Measurements from ENCODE around the gene C1QTNF1. TPM values are rescaled to one million over a fixed set of nuclear protein-coding genes. Genes with fewer than 3 reads are reported as not detected.
"Not testable (repeated sequence)": the region's sequence is repeated elsewhere in the genome, so short reads cannot be mapped to it uniquely, and the experiment has no call there.

The C1QTNF1 gene
- total RNA-seq, 1 donor from 2014 or later: 41.7 TPM

DNA sequence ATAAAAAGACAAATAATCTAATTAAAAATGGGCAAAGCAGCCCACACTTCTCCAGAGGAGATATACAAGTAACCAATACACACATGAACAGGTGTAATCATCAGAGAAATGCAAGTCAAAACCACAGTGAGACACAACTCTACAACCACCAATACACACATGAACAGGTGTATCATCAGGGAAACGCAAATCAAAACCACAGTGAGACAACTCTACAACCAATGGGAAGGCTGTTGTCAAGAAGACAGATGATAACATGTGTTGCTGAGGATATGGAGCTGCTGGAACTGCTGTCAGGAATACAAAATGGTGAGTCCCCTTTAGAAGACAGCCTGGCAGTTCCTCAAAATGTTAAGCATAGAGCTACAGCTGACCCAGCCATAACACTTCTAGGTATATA is 28.2 kb downstream of the C1QTNF1 start:
- DNase-seq (ENCODE audit: low spot score): no peak

DNA sequence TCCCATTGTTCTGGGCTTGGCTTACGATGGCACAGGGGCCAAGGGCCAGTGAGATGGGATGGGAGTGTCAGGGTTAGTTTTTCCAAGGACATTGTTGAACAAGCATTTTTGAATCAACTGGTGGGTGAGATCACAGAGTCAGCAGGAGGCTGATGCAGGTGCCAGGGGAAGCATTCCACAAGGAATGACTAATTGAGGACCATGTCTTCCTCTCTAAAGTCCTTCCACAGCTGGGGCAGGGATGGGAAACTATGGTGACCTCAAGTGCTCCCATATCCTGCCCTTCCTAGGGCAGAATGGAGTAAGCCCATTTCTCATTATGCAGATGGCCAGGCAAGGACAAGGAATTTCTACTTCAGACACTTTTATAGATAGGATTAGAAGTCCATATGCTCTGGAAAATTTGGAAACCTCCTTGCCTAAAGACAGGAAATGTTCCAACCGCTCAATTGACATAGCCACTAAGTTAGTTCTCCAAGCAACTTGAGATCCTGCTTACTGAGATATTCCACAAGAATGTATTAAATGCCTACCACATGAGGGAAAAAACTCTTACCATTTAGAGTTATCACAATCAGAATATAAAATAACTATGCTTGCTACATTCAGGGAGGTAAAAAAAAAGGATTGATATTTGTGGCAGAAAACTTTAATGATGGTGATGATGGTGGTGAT is 29.4 kb downstream of the C1QTNF1 start:
- DNase-seq (ENCODE audit: low spot score): no peak

DNA sequence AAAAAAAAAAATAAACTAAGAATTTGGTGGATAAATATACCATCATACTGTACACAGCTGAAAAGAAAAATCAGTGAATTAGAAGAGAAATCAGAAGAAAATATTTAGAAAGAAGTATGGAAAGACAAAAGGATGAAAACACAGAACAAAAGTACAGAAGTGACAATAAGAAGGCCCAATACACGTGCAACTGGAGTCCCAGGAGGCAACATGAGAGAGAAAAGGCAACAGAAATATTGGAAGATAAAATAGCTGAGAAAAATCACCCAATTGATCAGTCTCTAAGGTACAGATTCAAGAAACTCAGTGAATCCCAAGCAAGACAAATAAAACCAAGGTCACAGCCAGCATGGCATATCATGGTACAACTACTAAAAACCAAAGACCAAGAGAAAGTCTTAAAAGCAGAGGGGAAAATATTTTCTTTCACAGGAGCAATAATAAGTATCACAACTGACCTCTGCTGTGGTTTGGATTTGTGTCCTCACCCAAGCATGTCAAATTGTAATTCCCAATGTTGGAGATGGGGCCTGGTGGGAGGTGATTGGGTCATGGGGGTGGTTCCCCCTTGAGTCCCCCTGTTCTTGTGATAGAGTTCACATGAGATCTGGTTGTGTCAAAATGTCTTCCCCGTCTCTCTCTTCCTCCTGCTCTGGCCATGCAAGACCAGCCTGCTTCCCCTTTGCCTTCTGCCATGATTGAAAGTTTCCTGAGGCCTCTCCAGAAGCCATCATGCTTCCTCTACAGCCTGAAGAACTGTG is 30.4 kb downstream of the C1QTNF1 start:
- no peak for DNase-seq (ENCODE audit: low spot score)

DNA sequence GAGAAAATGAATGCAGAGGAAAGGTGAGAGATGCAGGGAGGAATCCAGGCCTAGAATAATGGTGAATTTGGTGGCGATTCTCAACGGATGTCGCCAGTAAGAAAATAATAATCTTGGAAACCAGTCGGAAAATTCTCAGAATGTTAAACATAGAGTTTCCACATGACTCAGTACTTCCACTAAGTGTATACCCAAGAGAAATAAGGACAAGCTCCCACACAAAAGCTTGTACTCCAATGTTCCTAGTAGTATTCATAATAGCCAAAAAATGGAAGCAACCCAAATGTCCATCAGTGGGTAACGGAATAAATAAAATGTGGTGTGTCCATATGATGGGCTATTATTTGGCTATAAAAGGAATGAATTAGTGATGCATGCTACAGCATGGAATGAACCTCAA is 31.2 kb downstream of the C1QTNF1 start:
- no peak for DNase-seq (ENCODE audit: low spot score)

DNA sequence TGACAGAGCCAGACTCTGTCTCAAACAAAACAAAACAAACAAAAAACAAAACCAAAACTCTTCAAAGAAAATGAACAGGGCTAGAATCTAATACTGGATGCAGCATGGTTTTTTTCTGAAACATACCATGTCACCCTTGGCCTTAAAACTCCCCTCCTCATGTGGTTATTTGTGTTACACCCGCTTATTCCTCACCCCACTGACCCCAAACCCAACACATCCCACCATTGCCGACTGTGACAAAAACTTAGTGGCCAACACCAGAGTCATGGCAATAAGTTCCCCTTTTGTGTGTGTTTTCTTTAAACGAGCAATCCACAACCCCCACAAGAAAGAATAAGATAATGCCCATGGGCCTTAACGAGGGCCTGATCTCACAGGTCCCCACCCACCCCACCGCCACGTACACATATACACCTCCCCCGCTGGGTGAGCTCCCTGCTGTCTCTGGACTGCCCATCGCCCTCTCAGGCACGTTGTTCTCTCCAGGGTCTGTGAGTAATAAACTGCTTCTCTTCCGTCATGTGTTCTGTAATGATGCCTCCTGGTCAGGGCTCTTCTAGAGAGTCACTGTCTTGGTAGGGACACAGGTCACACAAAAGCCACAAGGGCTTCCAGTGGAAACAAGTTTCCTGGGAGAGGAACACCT is 33.9 kb downstream of the C1QTNF1 start:
- no peak for DNase-seq (ENCODE audit: low spot score)

DNA sequence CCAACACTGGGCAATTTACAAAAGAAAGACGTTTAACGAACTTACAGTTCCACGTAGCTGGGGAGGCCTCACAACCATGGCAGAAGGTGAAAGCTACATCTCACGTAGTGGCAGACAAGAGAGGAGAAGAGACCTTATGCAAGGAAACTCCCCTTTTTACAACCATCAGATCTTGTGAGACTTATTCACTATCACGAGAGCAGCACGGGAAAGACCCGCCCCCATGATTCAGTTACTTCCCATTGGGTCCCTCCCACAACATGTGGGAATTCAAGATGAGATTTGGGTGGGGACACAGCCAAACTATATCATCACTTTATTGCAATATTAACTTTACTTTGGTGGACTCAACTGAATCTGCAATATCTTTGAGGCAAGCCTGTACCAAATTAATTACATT is 38.7 kb downstream of the C1QTNF1 start:
- no peak for DNase-seq (ENCODE audit: low spot score)

DNA sequence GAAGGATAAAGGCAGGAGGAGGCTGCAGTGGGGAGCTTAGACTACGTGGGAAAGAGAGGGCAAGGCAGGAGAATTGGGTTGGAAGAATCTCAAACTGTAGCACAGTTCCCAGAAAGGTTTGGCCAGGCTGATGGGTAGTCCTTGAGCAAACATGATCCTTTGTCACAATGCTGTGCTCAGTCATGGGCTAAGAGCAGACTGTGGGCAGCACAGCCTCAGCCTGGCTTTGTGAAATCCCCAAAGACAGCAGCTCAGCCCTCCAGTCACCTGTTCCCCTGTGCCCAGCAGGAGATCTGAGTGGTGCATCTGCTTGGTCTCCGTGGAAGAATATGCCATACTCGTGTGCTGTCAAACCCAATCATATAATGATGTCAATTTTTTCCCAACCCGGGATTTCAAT is 40.1 kb downstream of the C1QTNF1 start:
- no peak for DNase-seq (ENCODE audit: low spot score)

DNA sequence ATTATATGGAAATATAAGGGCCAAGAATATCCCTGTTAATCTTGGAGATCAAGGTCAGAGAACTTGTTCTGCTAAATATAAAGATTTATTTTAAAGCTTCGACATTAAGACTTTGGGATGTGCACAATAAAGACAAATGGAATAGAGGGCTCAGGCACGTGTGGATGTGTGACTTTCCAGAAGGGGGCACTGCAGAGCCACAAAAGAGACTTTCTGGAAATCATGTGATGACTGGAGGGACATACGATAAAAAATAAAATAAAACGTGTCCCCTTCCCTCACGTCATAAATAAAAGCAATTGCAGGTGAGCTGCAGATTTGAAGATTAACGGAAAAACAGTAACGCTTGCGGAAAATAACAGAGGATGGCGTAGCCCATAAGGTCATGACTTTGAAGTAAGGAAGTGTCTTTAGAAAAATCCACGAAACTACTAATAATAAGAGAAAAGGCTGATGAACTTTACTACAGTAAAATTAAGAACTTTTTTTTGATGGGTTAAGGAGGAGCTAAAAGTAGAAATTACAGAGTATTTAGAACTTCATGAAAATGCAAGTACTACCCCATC is 41.2 kb downstream of the C1QTNF1 start:
- DNase-seq (ENCODE audit: low spot score): no peak

DNA sequence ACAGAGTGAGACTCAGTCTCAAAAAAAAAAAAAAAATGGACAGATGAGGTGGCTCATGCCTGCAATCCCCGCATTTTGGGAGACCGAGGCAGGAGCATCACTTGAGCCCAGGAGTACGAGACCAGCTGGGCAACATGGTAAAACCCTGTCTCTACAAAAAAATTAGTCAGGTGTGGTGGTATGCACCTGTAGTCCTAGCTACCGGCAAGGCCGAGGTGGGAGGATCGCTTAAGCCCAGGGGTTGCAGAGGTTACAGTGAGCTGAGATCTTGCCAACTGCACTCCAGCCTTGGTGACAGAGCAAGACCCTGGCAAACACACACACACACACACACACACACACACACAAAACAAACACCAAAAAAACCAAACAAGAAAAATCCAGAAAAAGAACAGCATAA is 43.0 kb downstream of the C1QTNF1 start:
- no peak for DNase-seq (ENCODE audit: low spot score)

DNA sequence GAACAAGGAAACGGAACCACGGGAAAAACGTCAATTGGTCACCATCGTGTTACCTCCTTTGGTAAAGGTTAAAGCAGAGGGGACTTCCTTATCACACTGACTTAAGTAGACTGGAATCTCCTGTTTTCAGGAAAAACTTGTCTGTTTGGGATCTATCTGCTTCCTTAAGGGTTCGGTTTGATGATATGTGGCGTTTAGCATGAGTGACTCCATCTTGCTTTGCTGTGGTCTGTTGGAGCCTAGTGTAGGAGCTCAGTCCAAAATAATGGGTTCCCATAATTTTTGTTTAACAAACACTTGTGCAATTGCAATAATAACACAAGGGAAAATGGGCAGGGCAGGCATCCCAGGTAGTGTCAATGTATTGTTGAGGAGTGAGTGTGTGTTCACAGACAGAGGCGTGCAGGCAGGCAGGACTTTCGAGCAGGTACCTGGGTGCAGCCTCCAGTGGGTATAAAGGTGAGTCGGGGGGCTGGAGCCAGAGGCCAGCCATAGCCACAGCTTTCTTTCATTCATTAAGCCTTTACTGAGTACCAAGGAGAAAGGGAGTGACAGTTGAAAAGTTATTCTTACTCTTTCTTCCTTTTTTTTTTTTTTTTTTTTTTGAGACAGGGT is 46.4 kb downstream of the C1QTNF1 start:
- DNase-seq (ENCODE audit: low spot score): no peak

DNA sequence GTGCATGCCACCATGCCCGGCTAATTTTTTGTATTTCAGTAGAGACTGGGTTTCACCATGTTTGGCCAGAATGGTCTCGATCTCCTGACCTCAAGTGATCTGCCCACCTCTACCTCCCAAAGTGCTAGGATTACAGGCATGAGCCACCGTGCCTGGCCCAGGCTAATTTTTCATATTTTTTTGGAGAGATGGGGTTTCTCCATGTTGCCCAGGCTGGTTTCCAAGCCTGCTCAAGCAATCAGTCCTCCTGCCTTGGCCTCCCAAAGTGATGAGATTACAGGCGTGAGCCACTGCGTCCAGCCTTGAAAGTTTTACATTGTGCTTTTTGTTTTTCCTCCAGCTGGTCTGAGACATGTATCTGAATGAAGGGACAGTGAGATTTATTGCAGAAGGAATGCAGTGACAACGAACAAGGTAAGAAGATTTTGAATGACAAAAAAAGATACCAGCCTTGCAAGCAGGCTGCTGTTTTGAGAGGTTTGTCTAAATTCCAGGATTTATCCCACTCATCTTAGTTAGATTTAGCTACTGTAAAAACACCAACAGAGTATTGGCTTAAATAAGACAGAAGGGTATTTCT is 47.3 kb downstream of the C1QTNF1 start:
- DNase-seq (ENCODE audit: low spot score): no peak

DNA sequence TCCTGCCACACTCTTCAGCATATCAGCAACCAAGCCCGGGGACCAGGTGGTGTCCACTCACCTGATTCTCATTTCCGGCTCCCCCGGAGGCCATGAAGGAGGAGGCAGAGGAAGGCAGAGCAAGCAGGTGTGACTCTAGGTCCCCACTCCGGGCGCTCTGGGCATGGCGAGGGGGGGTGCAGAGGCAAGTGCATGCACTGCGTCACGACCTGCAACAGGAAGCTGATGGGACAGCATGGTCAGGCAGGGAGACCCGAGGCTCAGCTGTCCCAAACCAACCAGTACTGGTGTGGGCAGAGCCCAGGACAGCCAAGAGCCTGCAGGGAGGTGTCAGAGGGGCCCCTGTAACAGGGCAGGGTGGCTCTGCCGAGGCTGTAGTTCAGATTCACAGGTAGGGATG is 48.6 kb downstream of the C1QTNF1 start:
- DNase-seq (ENCODE audit: low spot score): no peak

DNA sequence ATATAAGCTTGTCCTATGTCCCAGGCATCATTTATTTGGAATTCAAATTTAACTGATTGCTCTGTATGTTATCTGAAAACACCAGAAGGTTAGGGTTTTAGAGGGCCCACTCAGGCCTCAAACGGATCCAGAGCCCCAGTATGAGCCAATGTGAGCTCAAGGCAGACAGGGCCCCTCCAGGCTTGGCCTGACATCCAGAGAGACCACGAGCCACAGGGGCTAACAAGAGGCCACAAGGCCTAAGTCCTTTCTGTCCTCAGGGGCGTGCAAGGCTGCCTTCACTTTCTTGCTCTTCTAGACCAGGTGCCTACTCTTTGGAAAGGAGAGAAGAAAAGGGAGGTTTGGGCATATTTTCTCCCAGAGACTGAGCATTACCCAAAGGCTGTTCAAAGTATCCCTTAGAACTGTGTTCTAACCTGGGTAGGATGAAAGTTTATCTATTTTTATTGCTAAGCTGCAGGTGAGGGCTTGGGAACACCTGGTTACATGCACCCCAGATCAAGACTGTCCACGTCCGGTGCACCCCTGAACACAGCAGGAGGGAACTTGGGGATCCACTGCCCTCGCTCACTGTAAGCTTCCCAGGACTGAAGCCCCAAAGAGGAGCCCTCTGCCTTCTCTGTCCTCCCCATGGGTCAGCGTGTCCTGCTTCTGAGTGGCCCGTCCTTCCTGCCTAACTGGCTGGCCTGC is 49.2 kb downstream of the C1QTNF1 start:
- DNase-seq (ENCODE audit: low spot score): no peak

DNA sequence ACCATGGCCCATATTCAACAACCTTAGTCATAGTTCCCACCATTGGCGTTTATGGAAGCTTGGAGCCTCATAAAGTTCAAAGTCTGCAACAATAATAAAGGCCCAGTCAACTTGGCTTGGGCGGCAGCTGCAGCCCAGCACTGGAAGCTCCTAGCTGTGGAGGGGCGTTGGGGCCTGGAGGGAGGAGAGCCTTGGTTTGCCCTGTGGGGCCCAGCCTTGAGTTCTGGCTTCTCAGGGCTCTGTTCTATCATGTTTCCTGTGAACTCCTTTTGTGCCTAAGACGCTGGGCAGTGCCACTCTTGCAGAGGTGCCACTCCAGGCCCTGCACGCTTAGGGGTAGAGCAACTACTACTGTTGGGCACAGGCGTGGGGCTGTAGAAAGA is 49.7 kb downstream of the C1QTNF1 start:
- no peak for DNase-seq (ENCODE audit: low spot score)

DNA sequence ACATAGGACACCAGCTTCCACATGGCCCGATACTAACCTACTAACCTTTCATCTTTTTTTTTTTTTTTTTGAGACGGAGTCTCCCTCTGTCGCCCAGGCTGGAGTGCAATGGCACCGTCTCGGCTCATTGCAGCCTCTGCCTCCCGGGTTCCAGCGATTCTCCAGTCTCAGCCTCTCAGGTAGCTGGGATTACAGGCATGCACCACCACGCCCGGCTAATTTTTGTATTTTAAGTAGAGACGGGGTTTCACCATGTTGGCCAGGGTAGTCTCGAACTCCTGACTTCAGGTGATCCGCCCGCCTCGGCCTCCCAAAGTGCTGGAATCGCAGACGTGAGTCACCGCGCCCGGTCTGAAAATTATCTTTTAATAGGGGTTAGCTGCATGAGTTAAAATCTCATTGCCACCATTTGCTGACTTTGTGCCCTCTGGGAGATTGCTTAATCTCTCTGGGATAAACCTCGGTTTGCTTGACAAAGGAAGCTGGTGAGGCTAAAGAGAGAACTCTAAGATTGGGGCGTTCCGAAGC is 50.2 kb downstream of the C1QTNF1 start:
- DNase-seq (ENCODE audit: low spot score): not testable (repeated sequence)

DNA sequence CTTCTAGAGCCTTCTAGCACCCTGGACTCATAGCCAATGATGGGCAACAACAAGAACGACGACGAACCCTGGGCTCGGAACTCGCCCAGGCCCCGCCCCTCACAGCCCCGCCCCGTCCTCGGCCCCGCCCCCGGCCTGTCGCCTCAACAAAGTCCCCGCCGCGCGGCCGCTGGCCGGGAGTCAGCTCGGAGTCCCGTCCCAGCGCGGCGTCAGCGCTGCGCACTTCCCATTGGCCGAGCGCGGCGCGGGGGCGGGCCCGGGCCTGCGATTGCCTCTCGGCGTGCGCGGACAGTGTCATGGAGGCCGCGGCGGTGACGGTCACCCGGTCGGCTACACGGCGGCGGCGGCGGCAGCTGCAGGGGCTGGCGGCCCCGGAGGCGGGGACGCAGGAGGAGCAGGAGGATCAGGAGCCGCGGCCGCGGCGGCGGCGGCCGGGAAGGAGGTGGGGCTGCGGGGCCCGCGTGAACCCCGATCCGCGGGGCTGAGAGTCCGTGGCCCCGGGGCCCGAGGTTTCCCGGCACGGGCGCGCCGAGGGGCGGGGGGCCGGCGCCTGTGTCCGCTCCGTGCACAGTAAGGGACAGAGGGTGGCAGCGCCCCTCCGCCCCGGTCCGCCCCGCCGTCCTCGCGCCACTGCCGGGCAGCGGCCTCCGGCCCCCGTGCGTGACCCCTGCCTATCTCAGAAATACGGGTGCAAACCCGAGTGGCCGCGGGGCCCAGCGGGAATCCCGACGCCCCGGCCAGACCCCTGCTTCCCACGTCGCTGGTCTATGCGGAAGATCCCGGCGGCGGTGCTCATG is 50.9 kb downstream of the C1QTNF1 start, which contains the start of gene ENGASE:
TSS of gene ENGASE (plus strand) at position 176 of the 797 bp plus-strand sequence. CDS start at position 297, 121 bp downstream.
- peak; percentile 92 for DNase-seq (ENCODE audit: low spot score)

DNA sequence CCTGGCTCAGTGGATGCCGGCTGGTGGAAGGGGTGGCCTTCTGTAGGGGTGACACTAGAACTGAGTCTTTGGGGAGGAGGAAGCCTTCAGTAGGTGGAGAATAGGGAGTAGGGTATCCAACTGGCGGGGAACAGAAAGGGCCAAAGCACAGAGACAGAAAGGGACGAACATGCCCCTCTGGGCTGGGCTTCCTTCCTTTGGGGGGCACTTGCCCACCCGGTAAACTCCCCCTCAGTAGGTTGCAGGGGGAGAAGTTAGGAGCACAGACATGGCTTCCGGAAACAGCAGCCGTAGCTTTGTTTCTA is 51.4 kb downstream of the C1QTNF1 start:
- no peak for DNase-seq (ENCODE audit: low spot score)

DNA sequence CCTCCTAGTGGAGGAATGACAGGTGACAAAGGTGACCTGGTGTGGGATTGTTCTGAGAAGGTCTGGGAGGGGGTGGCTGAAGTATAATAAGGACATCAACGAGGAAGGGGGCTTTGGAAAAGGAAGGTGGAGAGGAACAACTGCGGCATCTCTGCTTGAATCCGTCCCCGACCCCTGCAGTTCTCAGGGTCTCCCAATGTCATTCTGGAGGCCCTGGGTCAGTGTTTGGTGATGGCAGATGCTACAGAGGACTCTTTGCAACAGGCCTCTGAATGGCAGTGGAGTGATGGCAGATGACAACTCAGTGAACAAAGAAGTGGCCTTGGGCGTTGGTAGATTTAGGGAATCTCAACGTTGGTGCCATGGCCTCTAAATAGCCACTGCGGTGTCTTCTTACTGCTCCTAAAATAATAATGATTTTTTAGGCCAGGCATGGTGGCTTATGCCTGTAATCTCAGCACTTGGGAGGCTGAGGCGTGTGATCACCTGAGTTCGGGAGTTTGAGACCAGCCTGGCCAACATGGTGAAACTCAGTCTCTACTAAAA is 52.0 kb downstream of the C1QTNF1 start:
- DNase-seq (ENCODE audit: low spot score): no peak

DNA sequence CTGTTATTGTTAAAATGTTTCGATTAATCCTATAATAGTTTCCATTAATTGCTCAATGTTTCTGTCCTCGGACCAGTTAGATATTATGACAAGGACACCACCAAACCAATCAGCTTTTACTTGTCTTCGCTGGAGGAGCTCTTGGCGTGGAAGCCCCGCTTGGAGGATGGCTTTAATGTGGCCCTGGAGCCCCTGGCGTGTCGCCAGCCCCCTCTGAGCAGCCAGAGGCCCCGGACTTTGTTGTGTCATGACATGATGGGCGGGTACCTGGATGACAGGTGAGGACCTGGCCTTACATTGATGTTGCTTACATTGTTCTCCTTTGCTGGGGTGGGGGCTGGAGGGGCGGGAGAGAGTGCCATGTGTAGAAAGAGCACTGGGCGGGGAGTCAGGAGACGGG is 53.6 kb downstream of the C1QTNF1 start:
- DNase-seq (ENCODE audit: low spot score): no peak
